Activated gamma-delta T cell treated with Interleukin-2 at 50 U/mL for 16 hours (primary cell): ENCODE results near the gene ABCC11.
A peak's percentile ranks its signal among the peaks of the same experiment; 100 is the strongest.

Experiments used
- DNase-seq: peaks from one replicate; pipeline ENCODE4 v3.0.0-alpha.2; 2020

Gene ABCC11

GRCh38 chr16:48157794-48158193, 89.5 kb downstream of the ABCC11 start:
- no peak for DNase-seq

- DNase-seq, result no peak
These were observed 90.0 kb downstream of the ABCC11 start for GRCh38 chr16:48157302-48157701.

GRCh38 chr16:48156790-48157209, 90.5 kb downstream of the ABCC11 start:
- DNase-seq, result peak; percentile 78

- DNase-seq, result no peak
These were observed 91.2 kb downstream of the ABCC11 start, which contains the start of gene ABCC12 for GRCh38 chr16:48155926-48156789. ABCC12 (minus strand) TSS chr16:48155993; CDS start chr16:48146424, 9,569 bp downstream.

- DNase-seq, result no peak
These were observed 93.6 kb downstream of the ABCC11 start for GRCh38 chr16:48153774-48154173.

GRCh38 chr16:48152226-48152625, 95.1 kb downstream of the ABCC11 start:
- no peak for DNase-seq

GRCh38 chr16:48150707-48151106, 96.6 kb downstream of the ABCC11 start:
- DNase-seq, result no peak

- no peak for DNase-seq
These were observed 100.6 kb downstream of the ABCC11 start for GRCh38 chr16:48146710-48147109.

- DNase-seq, result no peak
These were observed 101.2 kb downstream of the ABCC11 start for GRCh38 chr16:48146131-48146530.

- no peak for DNase-seq
These were observed 103.4 kb downstream of the ABCC11 start for GRCh38 chr16:48143812-48144368.

GRCh38 chr16:48140821-48141220, 106.5 kb downstream of the ABCC11 start:
- DNase-seq, result no peak

- DNase-seq, result no peak
These were observed 107.8 kb downstream of the ABCC11 start for GRCh38 chr16:48139517-48139916.

- DNase-seq, result no peak
These were observed 108.8 kb downstream of the ABCC11 start for GRCh38 chr16:48138543-48138942.

- DNase-seq, result no peak
These were observed 109.5 kb downstream of the ABCC11 start for GRCh38 chr16:48137822-48138221.

GRCh38 chr16:48136547-48137360, 110.6 kb downstream of the ABCC11 start:
- DNase-seq, result no peak

GRCh38 chr16:48133455-48134211, 113.7 kb downstream of the ABCC11 start:
- DNase-seq, result no peak

- DNase-seq, result no peak
These were observed 114.6 kb downstream of the ABCC11 start for GRCh38 chr16:48132696-48133095.

GRCh38 chr16:48131201-48131935, 116.0 kb downstream of the ABCC11 start:
- no peak for DNase-seq

- DNase-seq, result no peak
These were observed 117.4 kb downstream of the ABCC11 start for GRCh38 chr16:48129926-48130325.

- DNase-seq, result no peak
These were observed 118.6 kb downstream of the ABCC11 start for GRCh38 chr16:48128769-48129168.

- DNase-seq, result no peak
These were observed 120.3 kb downstream of the ABCC11 start for GRCh38 chr16:48126801-48127644.
